Brain microvascular endothelial cell (primary cell): ENCODE data around the gene TRAPPC12.

Experiments
- DNase-seq: peaks from one replicate; pipeline ENCODE4 v3.0.0-alpha.2; 2020
- H3K27ac ChIP-seq: fragments of 250-450 bp; sonication (Bioruptor Pico); 2 replicates; pipeline ENCODE4 v1.5.1; 2020; ENCODE audit warnings: mild to moderate bottlenecking, moderate library complexity
- H3K27me3 ChIP-seq: fragments of 250-450 bp; sonication (Bioruptor Pico); replicated peaks from 2 replicates; pipeline ENCODE4 v1.5.1; 2020; ENCODE audit warnings: mild to moderate bottlenecking
- H3K36me3 ChIP-seq: fragments of 250-450 bp; sonication (Bioruptor Pico); replicated peaks from 2 replicates; pipeline ENCODE4 v1.5.1; 2020; ENCODE audit warnings: mild to moderate bottlenecking
- H3K4me3 ChIP-seq: 2 replicates; pipeline ENCODE4 v1.5.1; 2011; ENCODE audit warnings: low read depth, mild to moderate bottlenecking, control low read depth, low read length, moderate library complexity
- in situ Hi-C: cut with HindIII; loops from 2 replicates; pipeline ENCODE4 v1.10.0; 2017; ENCODE audit warnings: low sequenced_read_pairs, low pct_ligation_motif_present
- TF ChIP-seq, protein P1 (sequence below): IDR thresholded peaks from 2 replicates; pipeline ENCODE4 v1.5.1; 2011; ENCODE audit warnings: low read depth, mild to moderate bottlenecking, moderate library complexity, low read length, control low read depth, inconsistent platforms; ENCODE audit errors: missing control alignments

Gene TRAPPC12

GRCh38 chr2:3427272-3427671 is 47.8 kb downstream of the TRAPPC12 start:
- in situ Hi-C loops, result no loop called here
- Histone ChIP-seq H3K27ac (no peak overlapping the region), H3K27me3 (no peaks in the 10 kb centered on the region), H3K36me3 (peaks cover 45% of the 10 kb centered on the region), H3K4me3 (no peak overlapping the region)
- TF ChIP-seq, protein P1, sequence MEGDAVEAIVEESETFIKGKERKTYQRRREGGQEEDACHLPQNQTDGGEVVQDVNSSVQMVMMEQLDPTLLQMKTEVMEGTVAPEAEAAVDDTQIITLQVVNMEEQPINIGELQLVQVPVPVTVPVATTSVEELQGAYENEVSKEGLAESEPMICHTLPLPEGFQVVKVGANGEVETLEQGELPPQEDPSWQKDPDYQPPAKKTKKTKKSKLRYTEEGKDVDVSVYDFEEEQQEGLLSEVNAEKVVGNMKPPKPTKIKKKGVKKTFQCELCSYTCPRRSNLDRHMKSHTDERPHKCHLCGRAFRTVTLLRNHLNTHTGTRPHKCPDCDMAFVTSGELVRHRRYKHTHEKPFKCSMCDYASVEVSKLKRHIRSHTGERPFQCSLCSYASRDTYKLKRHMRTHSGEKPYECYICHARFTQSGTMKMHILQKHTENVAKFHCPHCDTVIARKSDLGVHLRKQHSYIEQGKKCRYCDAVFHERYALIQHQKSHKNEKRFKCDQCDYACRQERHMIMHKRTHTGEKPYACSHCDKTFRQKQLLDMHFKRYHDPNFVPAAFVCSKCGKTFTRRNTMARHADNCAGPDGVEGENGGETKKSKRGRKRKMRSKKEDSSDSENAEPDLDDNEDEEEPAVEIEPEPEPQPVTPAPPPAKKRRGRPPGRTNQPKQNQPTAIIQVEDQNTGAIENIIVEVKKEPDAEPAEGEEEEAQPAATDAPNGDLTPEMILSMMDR, result no peak
- DNase-seq, result no peak

GRCh38 chr2:3428577-3428976 is 49.1 kb downstream of the TRAPPC12 start:
- Histone ChIP-seq H3K36me3 (peaks cover 38% of the 10 kb centered on the region), H3K27me3 (no peaks in the 10 kb centered on the region), H3K27ac (peak overlapping the region; percentile 20), H3K4me3 (no peak overlapping the region)
- in situ Hi-C loops, result no loop called here
- TF ChIP-seq, protein P1, result no peak
- DNase-seq, result no peak

DNA sequence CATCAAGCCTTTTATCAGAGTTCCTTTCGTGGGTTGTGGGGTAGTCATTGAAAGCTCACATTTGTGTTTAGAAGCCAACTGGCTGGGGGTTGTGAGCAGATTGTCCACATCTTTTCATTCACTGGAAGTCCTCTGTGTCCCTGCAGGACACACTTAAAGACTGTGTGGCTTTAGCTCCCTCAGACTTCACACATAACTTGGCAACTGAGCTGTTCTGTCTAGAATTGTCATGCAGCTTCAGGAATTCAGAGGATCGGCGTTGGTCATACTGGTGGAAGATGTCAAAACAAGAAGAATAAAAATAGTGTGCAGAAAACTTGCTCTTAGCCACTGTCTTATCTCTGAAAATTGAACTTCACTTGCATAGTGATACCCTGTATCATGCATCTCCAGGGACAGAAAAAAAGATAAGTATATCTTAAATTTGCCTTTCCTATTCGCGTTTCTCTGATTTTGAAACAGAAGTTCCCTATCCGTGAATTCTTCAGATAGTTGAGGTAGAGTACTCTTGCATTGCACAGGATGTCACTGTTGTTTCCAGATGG is 49.6 kb downstream of the TRAPPC12 start:
- Histone ChIP-seq H3K4me3 (no peak overlapping the region), H3K36me3 (peaks cover 35% of the 10 kb centered on the region), H3K27me3 (no peaks in the 10 kb centered on the region), H3K27ac (peak overlapping the region; percentile 30)
- TF ChIP-seq, protein P1, result no peak
- in situ Hi-C loops, result no loop called here
- DNase-seq, result peak; percentile 61

- in situ Hi-C loops, result no loop called here
- H3K27ac ChIP-seq, result peak overlapping the region; percentile 30
- H3K36me3 ChIP-seq, result peaks cover 28% of the 10 kb centered on the region
- no peak overlapping the region for H3K4me3 ChIP-seq
- TF ChIP-seq, protein P1, result no peak
- peak; percentile 26 for DNase-seq
- H3K27me3 ChIP-seq, result no peaks in the 10 kb centered on the region
Measured at GRCh38 chr2:3430172-3430571, 50.7 kb downstream of the TRAPPC12 start.

DNA sequence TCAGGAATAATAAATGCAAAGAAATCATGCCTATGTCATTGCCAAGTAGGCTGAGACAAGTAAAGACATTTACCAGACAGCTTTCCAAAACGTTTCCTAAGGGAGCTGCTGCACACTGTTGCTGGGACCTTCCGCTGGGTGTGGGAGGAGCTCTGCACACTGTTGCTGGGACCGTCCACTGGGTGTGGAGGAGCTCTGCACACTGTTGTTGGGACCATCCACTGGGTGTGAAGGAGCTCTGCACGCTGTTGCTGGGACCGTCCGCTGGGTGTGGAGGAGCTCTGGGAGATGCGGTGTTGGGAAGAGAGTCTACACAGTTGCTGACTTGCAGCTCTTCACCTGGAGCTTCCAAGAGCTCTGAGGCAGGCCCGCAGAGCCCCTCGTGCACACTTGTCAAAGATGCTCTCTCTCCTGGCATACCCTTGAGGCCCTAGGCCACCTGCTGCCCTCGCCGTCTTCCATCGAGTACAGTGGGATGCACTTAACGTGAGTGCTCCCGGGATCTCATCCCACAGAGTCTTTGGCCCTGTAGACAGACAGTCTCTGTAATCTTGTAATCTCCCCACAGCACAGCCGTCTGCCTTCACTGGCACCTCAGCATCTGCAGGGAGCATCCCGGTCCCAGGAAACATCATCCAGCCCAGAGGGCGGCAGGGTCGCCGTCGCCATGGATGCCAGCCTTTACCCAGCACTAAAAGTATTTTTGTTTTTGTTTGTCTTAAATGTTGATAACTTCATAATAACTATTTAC is 51.4 kb downstream of the TRAPPC12 start:
- Histone ChIP-seq H3K27ac (no peak overlapping the region), H3K4me3 (no peak overlapping the region), H3K36me3 (peaks cover 23% of the 10 kb centered on the region), H3K27me3 (no peaks in the 10 kb centered on the region)
- TF ChIP-seq, protein P1, result no peak
- DNase-seq, result no peak
- in situ Hi-C loops, result no loop called here

DNA sequence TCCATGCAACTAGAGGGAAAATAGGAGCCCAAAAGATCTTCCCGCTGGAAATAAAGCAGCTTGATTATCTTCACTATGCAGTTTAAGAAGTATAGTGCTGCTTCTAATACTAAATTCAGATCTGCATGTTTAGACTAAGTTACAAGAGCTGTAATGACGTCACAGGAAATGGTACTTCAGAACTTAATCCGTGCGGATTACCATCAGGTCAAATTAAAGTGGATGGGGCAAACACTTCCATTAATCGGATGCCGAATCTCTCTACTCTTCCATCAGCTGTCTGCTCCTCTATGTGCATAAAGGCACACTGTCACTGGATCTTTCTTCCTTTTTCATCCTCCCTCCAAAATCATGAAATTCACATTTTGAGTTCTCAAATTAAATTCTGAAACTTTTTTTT is 52.6 kb downstream of the TRAPPC12 start:
- Histone ChIP-seq H3K27me3 (no peaks in the 10 kb centered on the region), H3K27ac (no peak overlapping the region), H3K36me3 (peaks cover 11% of the 10 kb centered on the region), H3K4me3 (no peak overlapping the region)
- TF ChIP-seq, protein P1, result no peak
- DNase-seq, result no peak
- in situ Hi-C loops, result no loop called here
